ENCODE data around the gene OR52E5.

DNA sequence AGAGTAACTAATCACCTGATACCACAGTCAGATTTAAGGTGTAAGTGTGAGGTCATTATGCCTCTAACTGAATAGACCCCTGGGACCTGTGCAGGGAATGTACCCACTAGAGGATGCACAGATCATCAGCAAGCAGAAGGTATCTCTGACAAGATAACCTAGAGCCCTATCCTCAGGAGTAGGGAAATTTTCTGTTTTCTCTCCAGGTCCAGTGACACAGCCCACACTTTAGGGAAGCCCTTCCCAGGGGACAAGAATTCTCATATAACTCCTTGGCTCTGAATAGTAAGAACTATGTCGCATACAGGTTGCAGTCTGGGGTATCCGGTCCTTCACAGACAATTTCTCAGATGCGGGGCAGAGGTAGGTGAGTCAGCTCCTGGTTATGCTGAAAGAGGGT is at the start of gene OR52E5:
- TF ChIP-seq, protein P1, sequence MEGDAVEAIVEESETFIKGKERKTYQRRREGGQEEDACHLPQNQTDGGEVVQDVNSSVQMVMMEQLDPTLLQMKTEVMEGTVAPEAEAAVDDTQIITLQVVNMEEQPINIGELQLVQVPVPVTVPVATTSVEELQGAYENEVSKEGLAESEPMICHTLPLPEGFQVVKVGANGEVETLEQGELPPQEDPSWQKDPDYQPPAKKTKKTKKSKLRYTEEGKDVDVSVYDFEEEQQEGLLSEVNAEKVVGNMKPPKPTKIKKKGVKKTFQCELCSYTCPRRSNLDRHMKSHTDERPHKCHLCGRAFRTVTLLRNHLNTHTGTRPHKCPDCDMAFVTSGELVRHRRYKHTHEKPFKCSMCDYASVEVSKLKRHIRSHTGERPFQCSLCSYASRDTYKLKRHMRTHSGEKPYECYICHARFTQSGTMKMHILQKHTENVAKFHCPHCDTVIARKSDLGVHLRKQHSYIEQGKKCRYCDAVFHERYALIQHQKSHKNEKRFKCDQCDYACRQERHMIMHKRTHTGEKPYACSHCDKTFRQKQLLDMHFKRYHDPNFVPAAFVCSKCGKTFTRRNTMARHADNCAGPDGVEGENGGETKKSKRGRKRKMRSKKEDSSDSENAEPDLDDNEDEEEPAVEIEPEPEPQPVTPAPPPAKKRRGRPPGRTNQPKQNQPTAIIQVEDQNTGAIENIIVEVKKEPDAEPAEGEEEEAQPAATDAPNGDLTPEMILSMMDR (IDR thresholded peaks at IDR 0.05 in 2 of 3, conservative IDR thresholded peaks at IDR 0.05 in 1 of 3; ENCODE audit: control insufficient read depth in 2 of 3, extremely low read depth in 1 of 3, insufficient read depth in 1 of 3, low read depth in 3 of 3, low read length in 3 of 3): no peak
- TF ChIP-seq ZNF384 (IDR thresholded peaks at IDR 0.05; ENCODE audit: borderline replicate concordance, low read depth, low read length) (no peak), EZH2 (IDR thresholded peaks at IDR 0.05; ENCODE audit: borderline replicate concordance, control insufficient read depth, low read depth, low read length) (no peak), HDAC6 (IDR thresholded peaks at IDR 0.05; ENCODE audit: unreplicated experiment) (no peak), CHD2 (IDR thresholded peaks at IDR 0.05; ENCODE audit: borderline replicate concordance, low read depth, low read length) (no peak), RB1 (IDR thresholded peaks at IDR 0.05; ENCODE audit: borderline replicate concordance) (no peak), MTA2 (IDR thresholded peaks at IDR 0.05; ENCODE audit: low read depth) (no peak)
- TF ChIP-seq, protein P2, sequence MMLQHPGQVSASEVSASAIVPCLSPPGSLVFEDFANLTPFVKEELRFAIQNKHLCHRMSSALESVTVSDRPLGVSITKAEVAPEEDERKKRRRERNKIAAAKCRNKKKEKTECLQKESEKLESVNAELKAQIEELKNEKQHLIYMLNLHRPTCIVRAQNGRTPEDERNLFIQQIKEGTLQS (IDR thresholded peaks at IDR 0.05; ENCODE audit: borderline replicate concordance, extremely low read depth, low read depth, low read length): no peak
- TF ChIP-seq, protein P3, sequence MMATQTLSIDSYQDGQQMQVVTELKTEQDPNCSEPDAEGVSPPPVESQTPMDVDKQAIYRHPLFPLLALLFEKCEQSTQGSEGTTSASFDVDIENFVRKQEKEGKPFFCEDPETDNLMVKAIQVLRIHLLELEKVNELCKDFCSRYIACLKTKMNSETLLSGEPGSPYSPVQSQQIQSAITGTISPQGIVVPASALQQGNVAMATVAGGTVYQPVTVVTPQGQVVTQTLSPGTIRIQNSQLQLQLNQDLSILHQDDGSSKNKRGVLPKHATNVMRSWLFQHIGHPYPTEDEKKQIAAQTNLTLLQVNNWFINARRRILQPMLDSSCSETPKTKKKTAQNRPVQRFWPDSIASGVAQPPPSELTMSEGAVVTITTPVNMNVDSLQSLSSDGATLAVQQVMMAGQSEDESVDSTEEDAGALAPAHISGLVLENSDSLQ (IDR thresholded peaks at IDR 0.05): no peak
- TF ChIP-seq, protein P4, sequence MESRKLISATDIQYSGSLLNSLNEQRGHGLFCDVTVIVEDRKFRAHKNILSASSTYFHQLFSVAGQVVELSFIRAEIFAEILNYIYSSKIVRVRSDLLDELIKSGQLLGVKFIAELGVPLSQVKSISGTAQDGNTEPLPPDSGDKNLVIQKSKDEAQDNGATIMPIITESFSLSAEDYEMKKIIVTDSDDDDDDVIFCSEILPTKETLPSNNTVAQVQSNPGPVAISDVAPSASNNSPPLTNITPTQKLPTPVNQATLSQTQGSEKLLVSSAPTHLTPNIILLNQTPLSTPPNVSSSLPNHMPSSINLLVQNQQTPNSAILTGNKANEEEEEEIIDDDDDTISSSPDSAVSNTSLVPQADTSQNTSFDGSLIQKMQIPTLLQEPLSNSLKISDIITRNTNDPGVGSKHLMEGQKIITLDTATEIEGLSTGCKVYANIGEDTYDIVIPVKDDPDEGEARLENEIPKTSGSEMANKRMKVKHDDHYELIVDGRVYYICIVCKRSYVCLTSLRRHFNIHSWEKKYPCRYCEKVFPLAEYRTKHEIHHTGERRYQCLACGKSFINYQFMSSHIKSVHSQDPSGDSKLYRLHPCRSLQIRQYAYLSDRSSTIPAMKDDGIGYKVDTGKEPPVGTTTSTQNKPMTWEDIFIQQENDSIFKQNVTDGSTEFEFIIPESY (IDR thresholded peaks at IDR 0.05): no peak
